ENCODE results near the gene TRAPPC14. TPM values are rescaled to one million over a fixed set of nuclear protein-coding genes. Genes with fewer than 3 reads are reported as not detected.

The TRAPPC14 gene
- 3.9 and 7.7 TPM in 2 replicates for total RNA-seq

GRCh38 chr7:100158229-100159098, at the start of gene TRAPPC14:
TRAPPC14 (minus strand) TSS chr7:100158723; CDS start chr7:100158499, 224 bp downstream.

GRCh38 chr7:100177045-100178001, 18.8 kb upstream of the TRAPPC14 start, which contains the start of the genes GPC2 and STAG3:
GPC2 (minus strand) TSS chr7:100177381; CDS start chr7:100177199, 182 bp downstream.
STAG3 (plus strand) TSS chr7:100177918; CDS start chr7:100180557, 2,639 bp downstream.

GRCh38 chr7:100148559-100149328, 9.8 kb downstream of the TRAPPC14 start, which contains the start of gene LAMTOR4:
LAMTOR4 (plus strand) TSS chr7:100148918; CDS start chr7:100148973, 55 bp downstream.

GRCh38 chr7:100126931-100127865, 31.3 kb downstream of the TRAPPC14 start, which contains the start of gene MBLAC1:
MBLAC1 (plus strand) TSS chr7:100126967; CDS start chr7:100127396, 429 bp downstream.

GRCh38 chr7:100119072-100119969, 39.2 kb downstream of the TRAPPC14 start, which contains the start of the genes CNPY4 and TAF6:
CNPY4 (plus strand) TSS chr7:100119634; CDS start chr7:100119745, 111 bp downstream.
TAF6 (minus strand) TSS chr7:100119358; CDS start chr7:100114209, 5,149 bp downstream.

Other genes with a start within 250 kb of the TRAPPC14 start
- gene TRIM4, start 239.2 kb downstream of the TRAPPC14 start, total RNA-seq = 14.2 and 24.7 TPM in 2 replicates
- gene GJC3, start 229.1 kb downstream of the TRAPPC14 start, total RNA-seq = 0.16 and 0.31 TPM in 2 replicates
- gene AZGP1, start 182.7 kb downstream of the TRAPPC14 start, total RNA-seq = not detected in 2 replicates
- gene ZKSCAN1, start 143.1 kb downstream of the TRAPPC14 start, total RNA-seq = 18.3 and 55.8 TPM in 2 replicates
- gene ZSCAN21, start 108.9 kb downstream of the TRAPPC14 start, total RNA-seq = 5.8 and 8.4 TPM in 2 replicates
- 17.8 and 35.7 TPM in 2 replicates for gene ZNF3, start 77.0 kb downstream of the TRAPPC14 start, total RNA-seq
- gene COPS6, start 69.8 kb downstream of the TRAPPC14 start, total RNA-seq = 87.1 and 87.8 TPM in 2 replicates
- 98.1 and 113 TPM in 2 replicates for gene MCM7, start 57.3 kb downstream of the TRAPPC14 start, total RNA-seq
- gene AP4M1, start 57.1 kb downstream of the TRAPPC14 start, total RNA-seq = 16.4 and 19.5 TPM in 2 replicates
- gene TAF6, start 39.4 kb downstream of the TRAPPC14 start, total RNA-seq = 18.5 and 46.6 TPM in 2 replicates
- 38.9 and 45.6 TPM in 2 replicates for gene CNPY4, start 39.1 kb downstream of the TRAPPC14 start, total RNA-seq
- 1.8 and 2.0 TPM in 2 replicates for gene MBLAC1, start 31.8 kb downstream of the TRAPPC14 start, total RNA-seq
- 98.6 and 171 TPM in 2 replicates for gene LAMTOR4, start 9.8 kb downstream of the TRAPPC14 start, total RNA-seq
- 0.49 and 0.88 TPM in 2 replicates for gene GAL3ST4, start 9.9 kb upstream of the TRAPPC14 start, total RNA-seq
- gene GPC2, start 18.7 kb upstream of the TRAPPC14 start, total RNA-seq = 1.3 and 3.9 TPM in 2 replicates
- gene STAG3, start 19.2 kb upstream of the TRAPPC14 start, total RNA-seq = 0.25 and 0.32 TPM in 2 replicates
- not detected in 2 replicates for gene PVRIG, start 61.2 kb upstream of the TRAPPC14 start, total RNA-seq
- not detected in 2 replicates for gene SPDYE3, start 149.0 kb upstream of the TRAPPC14 start, total RNA-seq
- 7.3 and 21.3 TPM in 2 replicates for gene PILRB, start 199.4 kb upstream of the TRAPPC14 start, total RNA-seq
- 0.06 and 0.16 TPM in 2 replicates for gene PILRA, start 214.8 kb upstream of the TRAPPC14 start, total RNA-seq